Breast epithelium (tissue), 4 donors: ENCODE data around the gene NRXN2. TPM values are rescaled to one million over a fixed set of nuclear protein-coding genes. Genes with fewer than 3 reads are reported as not detected.

Experiments used
- DNase-seq, 2 donors: peaks; one replicate each; pipeline ENCODE4 v3.0.0-alpha.2; 2019; ENCODE audit warnings: low spot score in 2 of 2
- H3K27ac ChIP-seq, 2 donors: fragments of 200-600 bp; sonication (generic) in 1 of 2; one replicate each; pipeline ENCODE4 v1.5.1; 2016 to 2019; ENCODE audit warnings: mild to moderate bottlenecking in 1 of 2
- H3K27me3 ChIP-seq, 2 donors: fragments of 200-600 bp; sonication (generic) in 1 of 2; one replicate each; pipeline versions ENCODE4 v1.5.1 to v1.6.0; 2017 to 2019; ENCODE audit warnings: control low read depth in 1 of 2, mild to moderate bottlenecking in 1 of 2
- H3K36me3 ChIP-seq: fragments of 200-600 bp; one replicate; pipeline ENCODE4 v1.5.1; 2019
- H3K4me1 ChIP-seq, 2 donors: fragments of 200-600 bp; sonication (generic); one replicate each; pipeline ENCODE4 v1.5.1; 2016 to 2019; ENCODE audit warnings: control low read depth in 1 of 2
- H3K4me3 ChIP-seq, 3 donors: fragments of 200-600 bp; sonication (generic); 1 replicate in 2 of 3; 2 replicates in 1 of 3; pipeline ENCODE4 v1.5.1; 2016 to 2019; ENCODE audit warnings: mild to moderate bottlenecking in 3 of 3, moderate library complexity in 2 of 3
- H3K9me3 ChIP-seq, 2 donors: fragments of 200-600 bp; sonication (generic) in 1 of 2; one replicate each; pipeline ENCODE4 v1.5.1; 2016 to 2019; ENCODE audit warnings: control low read depth in 1 of 2
- POLR2A ChIP-seq: fragments of 450-650 bp; IDR thresholded peaks from one replicate; pipeline ENCODE4 v1.6.1; 2016; ENCODE audit warnings: antibody characterized with exemption, mild to moderate bottlenecking, moderate library complexity
- POLR2AphosphoS5 ChIP-seq, 3 donors: sonication (generic); formaldehyde crosslinking; IDR thresholded peaks; one replicate each; pipeline ENCODE4 v1.6.1; 2017; ENCODE audit warnings: antibody characterized with exemption in 3 of 3
- intact Hi-C: fragments of 100-400 bp; cut with DNase I; formaldehyde crosslinking; loops from one replicate; pipeline ENCODE4 v1.15.1; 2023; ENCODE audit warnings: low total_unique reads
- total RNA-seq, 3 donors: library from RNA; depleted of rRNA; stranded (reverse); fragments of >200 nt; gene quantifications; one replicate each; pipeline ENCODE4 v1.1.0, GENCODE V29; 2016
- TF ChIP-seq, protein P1 (sequence below), 3 donors: fragments of 450-650 bp; IDR thresholded peaks; one replicate each; pipeline ENCODE4 v1.5.1; 2016 to 2017; ENCODE audit warnings: antibody characterized with exemption in 3 of 3, mild to moderate bottlenecking in 3 of 3, moderate library complexity in 3 of 3

The NRXN2 gene
- total RNA-seq, 3 donors from 2014 or later: 1.8 to 4.3 (median 3.5) TPM

DNA sequence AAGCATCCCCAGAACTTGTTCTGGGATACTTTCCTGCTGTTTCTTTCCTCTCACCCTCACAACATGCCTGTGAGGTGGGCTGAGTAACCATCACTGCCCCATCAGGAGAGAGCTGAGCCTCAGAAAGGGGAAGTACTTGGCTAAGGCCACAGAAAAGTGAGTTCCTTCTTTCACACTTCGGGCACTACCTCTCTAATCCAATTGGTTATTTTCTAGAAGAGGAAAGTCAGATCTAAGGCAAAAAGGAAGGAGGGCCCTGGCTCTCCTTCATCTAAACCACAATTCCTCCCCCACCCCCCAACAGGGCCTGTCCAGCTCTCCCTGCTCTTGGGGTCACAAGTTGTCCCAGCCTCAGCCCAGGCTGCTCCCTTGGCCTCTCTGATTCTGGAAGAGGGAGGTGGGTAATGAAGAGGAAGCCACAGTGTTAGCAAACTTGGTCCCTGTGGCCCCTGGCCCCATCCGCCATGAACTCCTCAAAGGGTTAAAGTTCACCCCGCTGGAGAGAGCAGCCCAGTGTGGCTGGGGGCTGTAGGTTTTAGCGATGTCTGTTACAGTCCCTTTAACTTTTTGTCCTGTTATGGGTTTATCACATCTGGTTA lies 98.0 kb downstream of the NRXN2 start:
- Histone ChIP-seq H3K4me1 (no peaks in the 10 kb centered on the region), H3K27me3 (no peaks in the 10 kb centered on the region), H3K9me3 (no peaks in the 10 kb centered on the region), H3K27ac (no peak overlapping the region), H3K4me3 (no peak overlapping the region), H3K36me3 (no peaks in the 10 kb centered on the region)
- no peak for DNase-seq
- intact Hi-C loops: no loop called here
- TF ChIP-seq, protein P1, sequence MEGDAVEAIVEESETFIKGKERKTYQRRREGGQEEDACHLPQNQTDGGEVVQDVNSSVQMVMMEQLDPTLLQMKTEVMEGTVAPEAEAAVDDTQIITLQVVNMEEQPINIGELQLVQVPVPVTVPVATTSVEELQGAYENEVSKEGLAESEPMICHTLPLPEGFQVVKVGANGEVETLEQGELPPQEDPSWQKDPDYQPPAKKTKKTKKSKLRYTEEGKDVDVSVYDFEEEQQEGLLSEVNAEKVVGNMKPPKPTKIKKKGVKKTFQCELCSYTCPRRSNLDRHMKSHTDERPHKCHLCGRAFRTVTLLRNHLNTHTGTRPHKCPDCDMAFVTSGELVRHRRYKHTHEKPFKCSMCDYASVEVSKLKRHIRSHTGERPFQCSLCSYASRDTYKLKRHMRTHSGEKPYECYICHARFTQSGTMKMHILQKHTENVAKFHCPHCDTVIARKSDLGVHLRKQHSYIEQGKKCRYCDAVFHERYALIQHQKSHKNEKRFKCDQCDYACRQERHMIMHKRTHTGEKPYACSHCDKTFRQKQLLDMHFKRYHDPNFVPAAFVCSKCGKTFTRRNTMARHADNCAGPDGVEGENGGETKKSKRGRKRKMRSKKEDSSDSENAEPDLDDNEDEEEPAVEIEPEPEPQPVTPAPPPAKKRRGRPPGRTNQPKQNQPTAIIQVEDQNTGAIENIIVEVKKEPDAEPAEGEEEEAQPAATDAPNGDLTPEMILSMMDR (IDR thresholded peaks at IDR 0.05): no peak
- no peak for TF ChIP-seq POLR2A
- TF ChIP-seq POLR2AphosphoS5 (IDR thresholded peaks at IDR 0.05): no peak

DNA sequence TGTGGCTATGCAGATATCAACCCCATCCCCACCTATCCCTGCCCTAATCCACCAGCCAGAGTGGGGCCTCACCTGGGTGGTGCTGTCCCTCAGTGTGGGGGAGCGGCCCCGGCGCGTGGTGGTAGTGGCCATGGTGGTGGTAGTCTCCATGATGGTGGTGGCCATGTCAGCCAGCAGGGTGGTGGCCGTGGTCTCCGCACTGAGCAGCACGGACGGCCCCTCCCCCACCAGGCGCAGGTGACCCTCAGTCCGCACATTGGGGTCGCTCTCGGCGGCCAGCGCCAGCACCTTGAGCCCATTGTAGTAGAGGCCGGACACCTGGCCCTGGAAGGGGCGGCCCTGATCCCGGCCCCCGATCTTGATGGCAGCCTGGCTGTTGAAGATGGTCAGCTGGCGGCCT lies 100.3 kb downstream of the NRXN2 start:
- Histone ChIP-seq H3K27ac (peak overlapping the region in 1 of 2 donors; percentile 7), H3K27me3 (no peaks in the 10 kb centered on the region), H3K9me3 (no peaks in the 10 kb centered on the region), H3K36me3 (no peaks in the 10 kb centered on the region), H3K4me1 (no peaks in the 10 kb centered on the region), H3K4me3 (no peak overlapping the region)
- DNase-seq: no peak
- TF ChIP-seq POLR2A: no peak
- intact Hi-C loops: no loop called here

DNA sequence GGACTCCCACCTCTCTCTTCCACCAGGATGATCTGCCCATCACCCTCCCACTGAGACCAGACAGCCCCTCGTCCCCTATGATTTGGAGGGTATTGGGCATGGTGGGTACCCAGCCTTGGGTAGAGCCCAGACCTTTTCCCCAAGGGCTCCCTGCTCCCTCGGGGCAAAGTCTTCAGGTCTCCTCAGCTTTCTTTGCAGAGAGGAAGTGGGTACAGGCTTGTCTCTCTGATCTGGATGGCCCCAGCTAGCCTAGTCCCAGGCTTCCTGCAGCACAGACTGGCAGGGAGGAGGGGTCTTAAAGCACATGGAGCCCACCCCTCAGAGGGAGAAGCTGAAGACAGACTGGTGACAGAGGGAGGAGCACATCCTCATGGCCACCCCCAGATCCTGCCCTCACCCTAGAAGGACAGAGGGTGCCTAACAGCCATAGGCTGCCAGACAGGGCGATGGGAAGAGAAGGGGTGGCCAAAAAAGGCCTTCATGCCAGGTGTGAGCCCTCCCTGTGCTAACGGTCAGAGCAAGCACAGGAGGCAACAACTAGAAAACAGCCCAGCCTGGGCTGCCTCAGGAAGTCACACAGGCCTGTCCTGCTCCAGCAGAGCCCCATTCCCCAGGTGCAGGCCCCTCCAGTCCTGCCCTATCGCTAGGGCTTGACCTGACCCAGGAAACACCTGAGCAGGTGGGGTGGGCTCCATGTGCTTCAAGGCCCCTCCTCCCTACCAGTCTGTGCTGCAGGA lies 101.5 kb downstream of the NRXN2 start:
- no peaks in the 10 kb centered on the region for H3K4me1 ChIP-seq

DNA sequence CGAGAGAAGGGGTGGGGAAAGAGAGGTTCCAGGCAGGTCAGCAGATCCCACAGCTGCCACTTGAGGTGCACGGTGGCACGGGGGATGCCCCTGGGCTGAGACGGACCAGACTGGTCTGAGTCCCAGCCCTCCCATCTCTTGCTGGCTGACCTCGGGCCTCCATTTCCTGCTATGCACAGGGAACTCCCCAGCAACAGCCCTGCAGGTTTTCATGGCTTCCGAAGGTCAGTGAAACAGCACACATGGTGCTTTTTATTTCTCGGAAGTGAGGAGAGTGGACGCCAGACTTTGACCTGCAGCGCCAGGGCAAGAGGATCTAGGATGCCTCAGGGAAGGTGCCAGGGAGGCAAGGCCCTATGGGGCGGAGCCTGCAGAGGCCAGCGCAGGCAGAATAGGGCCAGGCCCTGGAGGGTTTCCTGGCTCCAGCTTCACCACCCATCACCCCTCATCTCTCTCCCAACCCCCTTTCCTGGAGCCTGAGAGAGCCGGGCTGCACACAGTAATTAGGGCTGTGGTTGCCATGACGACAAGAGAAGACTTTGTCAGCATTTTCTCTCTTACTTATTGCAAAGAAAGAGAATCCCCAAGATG lies 102.5 kb downstream of the NRXN2 start:
- Histone ChIP-seq H3K27ac (peak overlapping the region; percentile 8 to 87), H3K9me3 (no peaks in the 10 kb centered on the region), H3K4me3 (no peak overlapping the region), H3K36me3 (no peaks in the 10 kb centered on the region), H3K27me3 (no peaks in the 10 kb centered on the region), H3K4me1 (no peaks in the 10 kb centered on the region)
- no peak for DNase-seq
- intact Hi-C loops: no loop called here
- TF ChIP-seq POLR2A (no peak), POLR2AphosphoS5 (IDR thresholded peaks at IDR 0.05) (no peak)
- TF ChIP-seq, protein P1 (IDR thresholded peaks at IDR 0.05): no peak

More for the DNA sequence above, 101.5 kb downstream of the NRXN2 start:
- TF ChIP-seq POLR2AphosphoS5 (IDR thresholded peaks at IDR 0.05) (no peak), POLR2A (no peak)
- TF ChIP-seq, protein P1 (IDR thresholded peaks at IDR 0.05): no peak
- no peak overlapping the region for H3K4me3 ChIP-seq
- intact Hi-C loops: no loop called here
- H3K9me3 ChIP-seq: no peaks in the 10 kb centered on the region
- H3K27ac ChIP-seq: peak overlapping the region in 1 of 2 donors; percentile 87
- no peak for DNase-seq
- no peaks in the 10 kb centered on the region for H3K27me3 ChIP-seq
- no peaks in the 10 kb centered on the region for H3K36me3 ChIP-seq

DNA sequence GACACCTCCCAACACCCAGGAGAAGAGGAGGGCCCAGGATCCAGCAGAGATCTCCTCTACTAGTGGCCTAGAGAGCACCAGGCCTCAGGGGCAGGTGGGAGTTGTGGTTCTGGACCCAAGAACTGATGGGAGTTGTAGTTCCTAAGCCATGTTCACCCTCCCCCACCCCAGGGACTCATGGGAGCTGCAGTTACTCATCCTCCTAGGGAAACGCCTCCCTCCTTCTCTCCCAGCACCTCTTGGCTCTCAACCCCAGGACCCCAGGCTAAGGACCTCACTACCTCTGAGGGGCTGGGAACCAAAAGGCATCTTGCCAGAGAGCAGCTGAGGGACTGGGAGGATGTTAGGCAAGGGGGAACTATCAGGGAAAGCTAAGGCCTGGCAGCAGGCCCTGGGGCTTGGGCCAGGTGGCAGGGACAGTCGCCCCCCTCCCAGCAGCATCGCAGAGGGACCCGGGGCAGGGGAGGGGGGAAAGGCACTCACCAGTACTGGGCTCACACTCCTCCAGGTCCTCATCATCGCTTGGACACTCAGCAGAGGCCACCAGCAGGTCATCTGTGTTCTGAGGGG lies 103.1 kb downstream of the NRXN2 start:
- intact Hi-C loops: no loop called here
- no peaks in the 10 kb centered on the region for H3K27me3 ChIP-seq
- no peak overlapping the region for H3K4me3 ChIP-seq
- H3K27ac ChIP-seq: peak overlapping the region; percentile 33 to 87
- no peaks in the 10 kb centered on the region for H3K36me3 ChIP-seq
- no peak for DNase-seq
- no peaks in the 10 kb centered on the region for H3K4me1 ChIP-seq
- H3K9me3 ChIP-seq: no peaks in the 10 kb centered on the region
- TF ChIP-seq POLR2AphosphoS5 (IDR thresholded peaks at IDR 0.05) (no peak), POLR2A (no peak)
- TF ChIP-seq, protein P1 (IDR thresholded peaks at IDR 0.05): no peak
